HG03097 (cell line): ENCODE data around the gene MRPL11.
"Not testable (repeated sequence)": the region's sequence is repeated elsewhere in the genome, so short reads cannot be mapped to it uniquely, and the experiment has no call there.

Experiments
- ATAC-seq: cut with Tn5 transposase; IDR thresholded peaks from one replicate; pipeline ENCODE4 v1.9.1; 2021; ENCODE audit not compliant: unreplicated experiment, low FRiP score

MRPL11 gene

DNA sequence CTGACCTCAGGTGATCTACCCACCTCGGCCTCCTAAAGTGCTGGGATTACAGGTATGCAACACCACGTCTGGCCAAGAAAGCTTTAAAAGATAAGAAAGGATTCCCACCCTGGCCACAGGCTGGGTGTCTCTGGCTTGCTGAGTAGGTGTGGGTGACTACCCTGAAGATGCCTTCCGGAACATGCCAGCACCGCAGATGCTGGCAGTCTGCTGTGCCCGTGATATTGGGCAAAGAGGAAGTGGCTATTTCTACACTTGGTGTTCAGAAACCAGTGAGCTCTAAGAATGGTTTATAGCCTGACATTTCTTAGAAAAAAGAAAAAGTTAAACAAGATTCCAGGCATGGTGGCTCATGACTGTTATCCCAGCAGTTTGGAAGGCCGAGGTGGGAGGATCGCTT lies 6.1 kb downstream of the MRPL11 start:
- no peak for ATAC-seq

- ATAC-seq = not testable (repeated sequence)
Observed at GRCh38 chr11:66431871-66432329, 6.7 kb downstream of the MRPL11 start.

GRCh38 chr11:66431287-66431686 lies 7.4 kb downstream of the MRPL11 start:
- ATAC-seq = not testable (repeated sequence)

- no peak for ATAC-seq
Observed at GRCh38 chr11:66429983-66430602, 8.6 kb downstream of the MRPL11 start.

DNA sequence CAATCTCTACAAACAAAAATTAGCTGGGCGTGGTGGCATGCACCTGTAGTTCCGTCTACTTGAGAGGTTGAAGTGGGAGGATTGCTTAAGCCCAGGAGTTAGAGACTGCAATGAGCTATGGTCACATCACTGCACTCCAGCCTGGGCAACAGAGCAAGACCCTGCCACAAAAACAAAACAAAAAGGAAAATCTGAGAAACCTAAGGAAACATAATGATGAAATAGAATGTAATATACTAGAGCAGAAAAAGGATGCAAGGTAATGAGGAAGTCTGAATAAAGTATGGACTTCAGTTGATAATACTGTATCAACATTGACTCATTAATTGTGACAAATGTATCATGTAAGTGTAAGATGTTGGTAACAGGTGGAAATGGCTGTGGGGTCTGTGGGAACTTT lies 9.7 kb downstream of the MRPL11 start:
- no peak for ATAC-seq

GRCh38 chr11:66426314-66426713 lies 12.3 kb downstream of the MRPL11 start:
- no peak for ATAC-seq

GRCh38 chr11:66421492-66422205 lies 17.0 kb downstream of the MRPL11 start:
- ATAC-seq = peak; percentile 78

GRCh38 chr11:66420671-66421476 lies 17.8 kb downstream of the MRPL11 start, which contains the start of gene NPAS4:
TSS of gene NPAS4 (plus strand) at chr11:66421035. CDS start at chr11:66421180, 145 bp downstream.
- no peak for ATAC-seq

DNA sequence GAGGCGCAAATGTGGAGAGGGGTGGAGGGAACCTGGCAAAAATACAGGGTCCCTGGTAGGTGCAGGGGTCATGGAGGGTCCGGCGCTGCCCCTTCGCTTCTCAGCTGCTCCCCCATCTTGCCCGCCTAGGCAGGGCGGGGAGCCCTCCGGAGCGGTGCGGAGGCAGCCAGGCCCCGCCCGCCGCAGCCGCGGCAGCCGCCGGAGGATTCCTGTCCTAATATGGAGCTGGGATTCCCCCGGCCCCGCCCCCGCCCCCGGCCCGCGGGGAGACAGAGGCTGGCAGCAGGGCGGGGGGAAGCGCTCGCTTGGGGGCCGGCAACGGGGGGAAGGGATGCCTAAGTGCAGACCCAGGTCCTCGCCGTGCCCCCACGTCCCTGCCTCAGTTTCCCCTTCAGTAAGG lies 18.8 kb downstream of the MRPL11 start:
- no peak for ATAC-seq

DNA sequence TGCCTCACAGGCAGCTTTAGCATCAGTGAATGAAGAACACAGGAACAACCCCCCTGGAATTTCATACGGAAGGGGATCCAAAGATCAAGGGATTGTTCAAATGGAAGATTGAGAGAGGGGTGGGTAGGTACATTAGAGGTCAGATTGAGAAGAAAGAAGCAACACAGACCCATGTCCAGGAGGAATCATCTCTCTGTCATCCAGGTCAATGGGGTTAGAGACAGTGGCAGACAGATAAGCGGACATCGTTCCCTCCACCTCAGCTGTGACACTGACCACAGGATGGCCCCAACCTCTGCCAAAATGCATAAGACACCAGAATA lies 19.7 kb downstream of the MRPL11 start:
- no peak for ATAC-seq

GRCh38 chr11:66418168-66418985 lies 20.3 kb downstream of the MRPL11 start:
- ATAC-seq = no peak

DNA sequence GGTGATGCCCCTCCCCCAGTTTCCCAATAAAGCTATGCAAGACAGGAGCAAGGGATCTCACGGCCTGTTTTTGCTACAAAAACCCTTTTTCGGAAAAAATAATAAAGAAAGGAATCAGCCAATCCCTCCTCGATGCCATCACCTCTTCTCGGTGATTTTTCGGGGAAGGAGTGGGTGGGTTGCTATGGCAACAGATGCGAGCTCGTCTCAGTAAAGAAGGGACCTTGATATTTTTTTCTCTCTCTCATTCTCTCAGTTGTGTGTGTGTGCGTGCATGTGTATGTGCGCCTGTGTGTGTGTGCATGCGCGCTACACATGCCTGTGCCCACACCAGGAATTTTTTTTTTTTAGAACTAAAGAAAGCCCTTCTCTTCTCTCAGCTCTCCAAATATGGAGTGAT lies 21.6 kb downstream of the MRPL11 start:
- ATAC-seq = no peak

DNA sequence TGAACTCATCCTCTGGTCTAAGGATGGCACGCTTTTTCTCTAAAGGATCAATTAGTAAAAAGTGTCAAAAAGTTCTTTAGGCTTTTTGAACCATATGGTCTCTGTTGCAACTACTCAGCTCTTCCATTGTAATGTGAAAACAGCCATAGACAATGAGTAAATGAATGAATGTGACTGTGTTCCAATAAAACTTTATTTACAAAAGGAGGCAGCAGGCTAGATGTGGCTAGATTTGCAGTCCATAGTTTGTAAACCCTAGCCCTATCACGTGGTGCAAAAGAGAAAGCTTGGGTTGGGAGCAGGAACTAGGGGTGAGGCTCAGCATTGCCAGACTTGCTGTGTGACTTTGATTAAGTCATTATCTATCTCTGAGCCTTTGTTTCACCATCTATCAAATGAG lies 23.2 kb downstream of the MRPL11 start:
- no peak for ATAC-seq

DNA sequence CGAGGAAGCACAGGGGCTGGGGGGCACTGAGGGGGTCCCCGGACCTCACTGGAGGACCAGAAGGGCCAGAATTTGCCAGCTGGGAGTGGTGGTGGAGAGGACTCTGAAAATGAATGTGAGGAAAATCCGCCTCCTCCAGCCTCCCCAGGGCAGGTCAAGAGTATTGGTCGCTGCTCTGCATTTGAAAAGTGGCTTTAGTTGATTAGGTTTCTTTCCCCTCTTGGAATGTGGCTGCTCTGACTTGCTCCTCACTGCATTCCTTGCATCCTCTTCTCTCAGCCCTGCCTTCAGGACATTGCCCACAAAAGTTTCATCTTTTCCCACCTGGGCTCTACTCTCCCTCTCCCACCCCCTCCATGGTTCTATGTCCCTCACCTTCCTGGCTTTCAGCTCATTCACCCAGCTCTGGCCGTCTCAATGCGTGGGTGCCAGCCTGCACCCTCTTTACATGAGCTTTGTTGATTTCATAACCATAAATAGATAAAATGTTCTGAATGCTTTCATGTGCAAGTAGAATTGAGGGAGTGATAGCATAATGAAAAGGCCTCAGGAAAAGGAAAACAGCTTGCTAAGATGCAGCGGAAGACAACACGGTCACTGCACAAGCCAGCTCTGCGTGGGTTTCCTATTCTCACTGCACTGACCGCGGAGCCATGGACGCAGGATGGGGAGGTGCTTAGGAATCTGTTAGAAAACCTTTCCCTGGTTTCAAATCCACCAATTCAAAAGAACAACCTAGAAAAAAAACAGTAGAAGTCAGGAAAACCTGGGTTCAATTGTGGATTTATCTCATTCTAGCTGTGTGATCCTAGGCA lies 24.3 kb downstream of the MRPL11 start:
- no peak for ATAC-seq

DNA sequence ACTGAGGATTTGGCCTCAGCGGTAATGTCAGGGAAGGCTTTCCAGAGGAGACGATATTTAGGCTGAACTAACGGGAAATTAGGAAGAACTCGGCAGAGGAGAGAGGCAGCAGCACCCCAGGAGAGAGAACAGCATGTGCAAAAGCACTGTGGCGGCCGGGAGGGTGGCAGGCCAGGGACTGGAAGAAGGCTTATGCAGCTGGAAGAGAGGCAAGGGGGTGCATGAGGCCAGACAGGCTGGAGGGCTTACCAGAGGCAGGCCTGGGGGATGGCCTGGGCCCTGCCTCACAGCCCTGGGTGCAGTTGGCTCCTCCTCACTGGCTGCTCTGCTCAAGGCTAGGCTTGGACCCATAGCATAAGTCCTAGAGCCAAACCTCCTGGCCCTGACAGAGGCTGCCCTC lies 25.5 kb downstream of the MRPL11 start:
- ATAC-seq = no peak

DNA sequence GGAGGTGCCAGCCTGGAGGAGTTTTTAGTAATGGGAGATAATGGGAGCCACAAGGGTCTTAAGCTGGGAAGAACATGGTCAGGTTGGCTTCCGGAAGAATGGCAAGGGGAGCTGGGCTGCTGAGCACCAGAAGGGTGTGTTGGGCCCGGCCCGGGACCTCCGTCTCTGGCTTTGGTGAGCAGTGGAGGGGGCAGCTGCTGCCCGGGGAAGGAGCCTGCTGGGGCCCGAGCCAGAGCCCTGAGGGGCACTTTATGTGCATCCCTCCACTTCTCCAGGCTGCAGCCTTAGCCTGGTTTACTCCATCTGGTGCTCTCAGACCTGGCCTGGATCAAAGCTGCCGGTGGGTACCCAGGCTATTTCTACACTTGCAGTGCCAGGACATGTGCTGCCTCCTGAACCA lies 26.5 kb downstream of the MRPL11 start:
- ATAC-seq = no peak

DNA sequence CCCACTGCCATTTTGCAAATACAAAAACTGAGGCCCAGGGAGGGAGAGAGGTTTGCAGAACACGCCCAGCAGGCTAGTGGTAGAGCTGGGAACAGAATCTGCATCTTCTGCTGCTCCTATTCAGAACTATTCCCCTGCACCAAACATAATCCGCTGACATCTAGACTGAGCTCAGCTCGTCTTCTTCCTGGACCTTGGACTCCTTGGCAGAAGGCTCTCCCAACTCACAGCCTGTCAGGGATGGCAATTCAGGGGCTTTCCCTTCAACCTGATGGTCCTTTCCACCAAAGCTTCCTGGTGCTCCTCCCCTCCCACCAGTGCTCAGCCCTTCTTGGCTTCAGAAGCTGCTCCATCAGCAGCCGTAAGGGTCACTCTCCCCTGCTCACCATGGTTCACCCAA lies 27.3 kb downstream of the MRPL11 start:
- no peak for ATAC-seq

DNA sequence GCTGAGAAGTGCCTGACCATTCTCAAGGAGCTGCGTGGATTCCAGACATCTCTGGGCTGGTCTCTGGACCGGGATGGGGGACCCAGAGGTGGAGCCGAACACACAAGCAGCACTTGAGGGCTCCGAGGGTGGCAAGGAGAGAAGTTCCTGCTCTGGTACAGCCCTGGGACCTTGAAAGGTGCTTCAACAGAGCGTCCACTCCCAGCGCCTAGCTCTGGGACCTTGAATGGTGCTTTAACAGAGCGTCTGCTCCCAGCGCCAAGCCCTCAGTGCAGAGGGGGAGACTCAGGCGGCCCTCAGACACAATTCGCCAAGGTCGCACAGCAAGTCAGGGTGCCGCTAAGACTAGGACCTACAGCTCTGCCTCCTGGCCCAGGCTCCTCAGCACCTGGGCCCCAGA lies 28.5 kb downstream of the MRPL11 start:
- ATAC-seq = no peak

- ATAC-seq = no peak
Observed at GRCh38 chr11:66409226-66409625, 29.4 kb downstream of the MRPL11 start.
